GM12891 (cell line): Measurements from ENCODE around the gene UCHL3.

Source experiments
- DNase-seq: peaks from one replicate; pipeline ENCODE4 v3.0.0; 2011; ENCODE audit warnings: low spot score; ENCODE audit not compliant: insufficient read length
- FAIRE-seq: peaks from 2 replicates; lab custom pipeline; 2011; peaks lifted over from hg19 to GRCh38; lab: Jason Lieb, UNC
- PAX5 ChIP-seq: IDR thresholded peaks from 2 replicates; pipeline ENCODE4 v1.6.1; 2011; ENCODE audit warnings: low read length, moderate library complexity, mild to moderate bottlenecking; ENCODE audit not compliant: insufficient read depth, severe bottlenecking
- POLR2A ChIP-seq: IDR thresholded peaks from 2 replicates; pipeline ENCODE4 v1.6.1; 2011; ENCODE audit warnings: low read depth, low read length, control low read depth
- POLR2AphosphoS5 ChIP-seq: IDR thresholded peaks from 2 replicates; pipeline ENCODE4 v1.6.1; 2011; ENCODE audit warnings: low read depth, low read length, control low read depth
- POU2F2 ChIP-seq: IDR thresholded peaks from 2 replicates; pipeline ENCODE4 v1.6.1; 2011; ENCODE audit warnings: low read depth, mild to moderate bottlenecking, control low read depth, low read length, moderate library complexity
- SPI1 ChIP-seq: IDR thresholded peaks from 2 replicates; pipeline ENCODE4 v1.6.1; 2011; ENCODE audit warnings: low read depth, low read length, control low read depth
- TAF1 ChIP-seq: IDR thresholded peaks from 2 replicates; pipeline ENCODE4 v1.6.1; 2011; ENCODE audit warnings: low read depth, low read length, control low read depth

The UCHL3 gene

GRCh38 chr13:75617230-75617629 lies 67.6 kb downstream of the UCHL3 start:
- no peak for DNase-seq
- no peak for FAIRE-seq
- TF ChIP-seq TAF1 (no peak), POU2F2 (no peak), SPI1 (no peak), POLR2A (no peak), PAX5 (no peak), POLR2AphosphoS5 (no peak)

GRCh38 chr13:75618308-75618707 lies 68.7 kb downstream of the UCHL3 start:
- no peak for FAIRE-seq
- TF ChIP-seq SPI1: no peak
- TF ChIP-seq TAF1: no peak
- TF ChIP-seq PAX5: no peak
- no peak for TF ChIP-seq POLR2A
- no peak for TF ChIP-seq POLR2AphosphoS5
- TF ChIP-seq POU2F2: no peak
- DNase-seq: no peak

DNA sequence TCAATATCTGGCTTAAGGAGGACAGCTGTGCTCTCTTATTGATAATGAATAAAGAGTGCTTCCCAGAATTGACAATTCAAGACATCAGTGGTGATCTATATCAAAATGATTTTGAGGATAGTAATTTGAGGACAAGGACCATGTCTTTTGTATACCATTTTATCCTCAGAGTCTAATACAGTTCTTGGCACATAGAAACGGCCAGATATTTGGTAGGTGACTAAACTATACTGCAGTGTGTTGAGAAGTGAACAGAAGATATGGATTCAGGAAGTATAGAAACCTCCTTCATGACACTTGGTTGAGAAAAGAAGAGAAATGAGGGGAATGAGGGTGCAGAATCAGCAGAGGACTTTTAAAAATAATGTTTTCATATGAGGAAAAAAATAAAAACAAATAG lies 70.4 kb downstream of the UCHL3 start:
- FAIRE-seq: no peak
- no peak for DNase-seq
- TF ChIP-seq SPI1 (no peak), POU2F2 (no peak), TAF1 (no peak), POLR2A (no peak)

GRCh38 chr13:75621147-75621546 lies 71.6 kb downstream of the UCHL3 start:
- no peak for FAIRE-seq
- no peak for DNase-seq
- TF ChIP-seq SPI1: no peak
- no peak for TF ChIP-seq TAF1
- no peak for TF ChIP-seq POLR2AphosphoS5
- TF ChIP-seq PAX5: no peak
- TF ChIP-seq POU2F2: no peak
- no peak for TF ChIP-seq POLR2A

DNA sequence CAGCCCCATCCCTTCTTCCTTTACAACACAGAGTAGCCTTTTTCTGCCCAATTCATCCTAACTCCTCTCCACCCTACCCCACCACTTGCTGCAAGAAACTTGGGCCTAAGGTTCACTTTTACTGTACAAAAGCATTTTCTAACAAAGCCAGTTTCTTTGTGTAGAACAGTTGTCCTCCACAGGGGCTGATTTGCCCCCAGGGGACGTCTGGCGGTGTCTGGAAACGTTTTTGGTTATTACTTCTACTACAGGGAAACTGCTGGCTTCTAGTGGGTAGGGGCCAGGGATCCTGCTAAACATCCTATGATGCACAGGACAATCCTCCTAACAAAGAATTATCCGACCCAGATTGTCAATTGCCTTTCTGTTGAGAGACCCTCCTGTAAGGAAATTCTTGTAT lies 79.2 kb downstream of the UCHL3 start:
- DNase-seq: no peak
- no peak for FAIRE-seq
- TF ChIP-seq POU2F2 (no peak), TAF1 (no peak), SPI1 (no peak), POLR2AphosphoS5 (no peak), POLR2A (no peak), PAX5 (no peak)

- TF ChIP-seq SPI1 (no peak), POU2F2 (no peak), POLR2A (no peak), PAX5 (no peak), TAF1 (no peak), POLR2AphosphoS5 (no peak)
- DNase-seq: no peak
- no peak for FAIRE-seq
These were observed 83.7 kb downstream of the UCHL3 start for GRCh38 chr13:75633285-75633684.

GRCh38 chr13:75635101-75635827 lies 85.7 kb downstream of the UCHL3 start:
- no peak for DNase-seq
- no peak for FAIRE-seq

GRCh38 chr13:75635828-75636435 lies 86.3 kb downstream of the UCHL3 start, which contains the start of gene LMO7:
TSS of gene LMO7 (plus strand) at chr13:75636330. CDS start at chr13:75636658, 328 bp downstream.
- FAIRE-seq (peak; percentile 51), DNase-seq (peak; percentile 68)
- no peak for TF ChIP-seq POLR2A
- TF ChIP-seq POLR2AphosphoS5: peak; percentile 34; the same call in 1 of the 2 replicates

More at GRCh38 chr13:75635101-75635827, 85.7 kb downstream of the UCHL3 start:
- no peak for TF ChIP-seq POU2F2
- no peak for TF ChIP-seq POLR2A
- no peak for TF ChIP-seq TAF1
- no peak for TF ChIP-seq PAX5
- no peak for TF ChIP-seq SPI1
- no peak for TF ChIP-seq POLR2AphosphoS5

- FAIRE-seq (peak; percentile 60), DNase-seq (peak; percentile 50)
- TF ChIP-seq POLR2A (no peak), POLR2AphosphoS5 (no peak), TAF1 (no peak), SPI1 (no peak), PAX5 (no peak), POU2F2 (no peak)
These were observed 87.0 kb downstream of the UCHL3 start for GRCh38 chr13:75636436-75637180.
